HUES64 (cell line): ENCODE results near the gene SGTB.
"Not testable (repeated sequence)": the region's sequence is repeated elsewhere in the genome, so short reads cannot be mapped to it uniquely, and the experiment has no call there.

Experiments used
- H3K27ac ChIP-seq: 2 replicates; pipeline ENCODE4 v1.7.0; 2013; ENCODE audit warnings: low read depth, low read length, inconsistent platforms
- H3K27me3 ChIP-seq: 2 replicates; pipeline ENCODE4 v1.6.1; 2013; ENCODE audit warnings: mild to moderate bottlenecking, low read length; ENCODE audit not compliant: insufficient read depth
- H3K36me3 ChIP-seq: 2 replicates; pipeline ENCODE4 v1.6.1; 2013; ENCODE audit warnings: mild to moderate bottlenecking, low read length; ENCODE audit not compliant: insufficient read depth
- H3K4me1 ChIP-seq: 2 replicates; pipeline ENCODE4 v1.6.1; 2013; ENCODE audit warnings: mild to moderate bottlenecking, low read length, moderate library complexity; ENCODE audit not compliant: insufficient read depth
- H3K4me3 ChIP-seq: 2 replicates; pipeline ENCODE4 v1.5.1; 2013; ENCODE audit warnings: mild to moderate bottlenecking, low read length, moderate library complexity
- H3K9ac ChIP-seq: 2 replicates; pipeline ENCODE4 v1.6.1; 2013; ENCODE audit warnings: mild to moderate bottlenecking, low read depth, low read length
- H3K9me3 ChIP-seq: 2 replicates; pipeline ENCODE4 v1.6.1; 2013; ENCODE audit warnings: low read depth, low read length; ENCODE audit not compliant: insufficient read depth
- WGBS: fragments of 150-250, 120-280 bp; methylation state at CpG from one replicate; pipeline ENCODE4 v1.1.7; 2013; ENCODE audit warnings: missing lambda C conversion rate; 5-methylcytosine and 5-hydroxymethylcytosine counted together

The SGTB gene

DNA sequence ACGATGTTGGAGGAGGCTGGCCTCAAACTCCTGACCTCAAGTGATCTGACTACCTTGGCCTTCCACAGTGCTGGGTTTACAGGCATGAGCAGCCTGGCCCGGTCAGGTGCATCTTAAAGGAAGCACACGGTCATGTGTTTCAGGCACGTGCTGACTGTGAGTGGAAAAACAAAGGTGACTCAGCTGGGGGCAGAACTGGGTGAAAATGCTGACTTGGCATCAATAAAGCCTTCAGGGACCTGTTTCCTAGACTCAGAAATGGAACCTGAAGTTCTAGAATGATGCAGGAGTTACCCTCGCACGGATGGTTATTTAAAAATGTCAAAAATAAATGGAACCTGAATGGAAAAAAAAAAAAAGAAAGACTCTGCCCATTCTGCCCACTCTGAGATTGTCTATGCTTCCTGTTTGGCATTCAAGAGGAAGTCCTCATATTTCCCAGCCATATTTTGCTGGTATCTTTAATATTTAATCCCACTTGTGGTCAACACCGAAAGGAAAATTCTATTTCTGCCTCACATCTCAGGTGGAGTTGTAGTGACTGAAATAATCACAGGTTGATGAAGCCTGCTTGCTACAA, 12.4 kb upstream of the SGTB start:
- WGBS: 89% methylated on average over 6 of the region's 7 CpGs
- not testable (repeated sequence) for H3K4me1 ChIP-seq, H3K9ac ChIP-seq, H3K4me3 ChIP-seq, H3K27ac ChIP-seq, H3K36me3 ChIP-seq, H3K9me3 ChIP-seq, H3K27me3 ChIP-seq

- not testable (repeated sequence) for H3K9ac ChIP-seq, H3K9me3 ChIP-seq, H3K4me3 ChIP-seq, H3K36me3 ChIP-seq, H3K4me1 ChIP-seq, H3K27ac ChIP-seq, H3K27me3 ChIP-seq
- WGBS: 94% methylated on average over 3 of the region's 3 CpGs
Measured at GRCh38 chr5:65732046-65732445, 10.1 kb upstream of the SGTB start.

- H3K9me3 ChIP-seq: no peaks in the 10 kb centered on the region
- no peak overlapping the region for H3K4me3 ChIP-seq
- H3K4me1 ChIP-seq: no peaks in the 10 kb centered on the region; the same call in 1 of the 2 replicates
- no CpG with 5 or more reads among the region's 2 CpGs for WGBS
- H3K9ac ChIP-seq: no peak overlapping the region
- no peak overlapping the region for H3K27ac ChIP-seq
- no peaks in the 10 kb centered on the region; the same call in 1 of the 2 replicates for H3K36me3 ChIP-seq
- H3K27me3 ChIP-seq: no peaks in the 10 kb centered on the region
Measured at GRCh38 chr5:65730910-65731309, 9.0 kb upstream of the SGTB start.

- peaks cover 7% of the 10 kb centered on the region for H3K4me1 ChIP-seq
- WGBS: no CpG with 5 or more reads among the region's 1 CpG
Measured at GRCh38 chr5:65728218-65728617, 6.3 kb upstream of the SGTB start.

DNA sequence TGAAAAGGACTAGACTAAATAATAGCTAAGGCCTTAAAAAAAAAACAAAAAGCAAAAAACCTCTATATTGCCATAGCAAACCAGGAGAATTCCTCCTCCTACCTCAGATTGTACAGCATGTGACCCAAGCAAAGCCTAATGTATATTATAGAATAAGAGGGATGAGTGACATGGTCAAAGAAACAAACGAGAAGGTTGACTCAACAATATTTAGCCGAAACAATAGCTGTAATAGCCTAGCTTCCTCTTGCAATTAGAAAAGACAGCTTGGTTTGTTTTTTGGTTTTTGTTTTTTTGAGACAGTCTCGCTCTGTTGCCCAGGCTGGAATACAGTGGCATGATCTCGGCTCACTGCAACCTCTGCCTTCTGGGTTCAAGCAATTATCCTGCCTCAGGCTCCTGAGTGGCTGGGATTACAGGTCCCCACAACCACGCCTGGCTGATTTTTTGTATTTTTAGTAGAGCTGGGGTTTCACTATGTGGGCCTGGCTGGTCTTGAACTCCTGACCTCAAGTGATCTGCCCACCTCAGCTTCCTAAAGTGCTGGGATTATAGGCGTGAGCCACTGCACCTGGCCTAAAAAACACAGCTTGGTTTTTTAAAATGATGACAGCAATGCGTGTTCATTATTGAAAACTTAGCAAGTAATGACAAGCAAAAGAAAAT, 5.7 kb upstream of the SGTB start:
- 96% methylated on average over 6 of the region's 7 CpGs for WGBS
- Histone ChIP-seq H3K9me3 (no peaks in the 10 kb centered on the region), H3K36me3 (no peaks in the 10 kb centered on the region; the same call in 1 of the 2 replicates), H3K9ac (no peak overlapping the region), H3K4me1 (peaks cover 7% of the 10 kb centered on the region), H3K4me3 (no peak overlapping the region), H3K27ac (no peak overlapping the region), H3K27me3 (no peaks in the 10 kb centered on the region)

More at GRCh38 chr5:65728218-65728617, 6.3 kb upstream of the SGTB start:
- no peak overlapping the region for H3K27ac ChIP-seq
- no peak overlapping the region for H3K4me3 ChIP-seq
- H3K27me3 ChIP-seq: no peaks in the 10 kb centered on the region
- no peak overlapping the region for H3K9ac ChIP-seq
- no peaks in the 10 kb centered on the region; the same call in 1 of the 2 replicates for H3K36me3 ChIP-seq
- no peaks in the 10 kb centered on the region for H3K9me3 ChIP-seq

DNA sequence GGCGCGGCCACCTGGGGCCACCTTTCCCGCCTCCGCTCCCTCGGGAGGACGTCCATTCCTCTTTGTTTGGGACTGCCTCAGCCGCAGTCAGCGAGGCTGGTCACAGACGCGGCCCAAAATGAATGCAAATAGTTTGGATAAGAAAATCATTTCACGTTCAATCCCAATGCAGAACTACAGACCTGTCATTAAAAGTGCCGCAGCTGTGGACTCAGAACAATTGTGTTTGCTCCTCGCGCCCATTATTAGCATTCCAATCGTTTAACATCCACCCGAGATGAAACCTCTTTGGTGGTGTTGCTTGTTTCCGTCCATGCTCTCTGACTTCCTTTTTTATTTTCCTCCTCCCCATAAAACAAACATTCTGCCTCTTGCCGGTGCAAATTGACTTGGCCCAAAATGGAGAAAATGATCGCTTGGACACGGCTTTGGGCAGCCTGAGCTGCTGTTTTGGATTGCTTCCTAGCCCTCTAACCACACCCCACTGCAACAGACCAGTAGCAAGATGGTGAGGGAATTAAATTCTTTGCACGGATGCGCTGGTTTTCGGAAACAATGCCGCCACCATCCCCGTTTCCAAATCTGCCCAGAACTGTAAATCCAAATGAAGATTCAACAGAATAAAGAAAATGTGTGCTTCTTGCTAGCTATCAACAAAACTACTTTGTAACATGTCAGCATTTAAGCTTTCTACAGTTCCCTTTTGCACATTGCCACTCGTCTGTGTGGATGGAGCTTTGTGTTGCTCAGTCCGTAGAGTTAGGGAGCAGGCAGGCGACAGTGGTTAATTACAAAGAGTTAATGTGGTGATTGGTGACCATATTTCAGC, 880 bp upstream of the SGTB start:
- Histone ChIP-seq H3K9ac (peak overlapping the region; percentile 92), H3K4me1 (peaks cover 15% of the 10 kb centered on the region), H3K27ac (peak overlapping the region; percentile 47), H3K36me3 (peaks cover 7% of the 10 kb centered on the region), H3K4me3 (peak overlapping the region; percentile 80), H3K27me3 (no peaks in the 10 kb centered on the region), H3K9me3 (no peaks in the 10 kb centered on the region)
- 1% methylated on average over 28 of the region's 28 CpGs for WGBS

DNA sequence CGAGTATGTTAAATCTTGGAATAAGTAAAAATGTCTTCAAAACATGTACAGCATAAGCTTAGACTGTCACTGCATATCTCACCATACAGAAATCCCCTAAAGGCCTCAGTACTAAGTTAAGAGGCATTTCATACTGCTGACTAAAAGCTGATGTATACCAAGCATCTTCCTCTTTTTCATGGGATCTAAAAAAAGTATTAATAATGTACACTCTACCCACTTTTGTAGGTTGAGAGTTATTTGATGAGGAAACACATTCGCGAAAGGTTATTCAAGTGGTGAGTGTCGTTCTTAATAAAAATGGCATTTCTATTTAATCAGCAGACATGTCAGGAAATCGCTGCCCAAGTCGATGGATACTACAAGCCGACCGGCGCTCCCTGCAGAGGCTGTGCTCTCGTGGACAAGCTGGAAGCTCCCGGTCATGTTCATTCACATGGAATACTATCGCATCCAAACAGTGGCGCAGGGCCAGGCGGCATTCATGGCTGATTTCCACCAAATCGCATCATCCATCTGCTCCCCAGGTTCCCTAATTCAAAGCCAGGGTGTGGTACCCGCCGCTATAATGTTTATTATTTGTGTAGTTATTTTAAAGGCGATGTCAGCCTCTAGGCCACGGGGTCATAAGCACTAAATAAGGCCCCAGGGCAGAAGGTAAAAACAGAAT, 724 bp downstream of the SGTB start:
- peak overlapping the region; percentile 68; the same call in 1 of the 2 replicates for H3K27ac ChIP-seq
- H3K4me3 ChIP-seq: peak overlapping the region; percentile 80
- H3K9me3 ChIP-seq: no peaks in the 10 kb centered on the region
- WGBS: 9% methylated on average over 18 of the region's 19 CpGs
- H3K27me3 ChIP-seq: no peaks in the 10 kb centered on the region
- peaks cover 15% of the 10 kb centered on the region for H3K4me1 ChIP-seq
- peaks cover 22% of the 10 kb centered on the region for H3K36me3 ChIP-seq
- H3K9ac ChIP-seq: peak overlapping the region; percentile 92

DNA sequence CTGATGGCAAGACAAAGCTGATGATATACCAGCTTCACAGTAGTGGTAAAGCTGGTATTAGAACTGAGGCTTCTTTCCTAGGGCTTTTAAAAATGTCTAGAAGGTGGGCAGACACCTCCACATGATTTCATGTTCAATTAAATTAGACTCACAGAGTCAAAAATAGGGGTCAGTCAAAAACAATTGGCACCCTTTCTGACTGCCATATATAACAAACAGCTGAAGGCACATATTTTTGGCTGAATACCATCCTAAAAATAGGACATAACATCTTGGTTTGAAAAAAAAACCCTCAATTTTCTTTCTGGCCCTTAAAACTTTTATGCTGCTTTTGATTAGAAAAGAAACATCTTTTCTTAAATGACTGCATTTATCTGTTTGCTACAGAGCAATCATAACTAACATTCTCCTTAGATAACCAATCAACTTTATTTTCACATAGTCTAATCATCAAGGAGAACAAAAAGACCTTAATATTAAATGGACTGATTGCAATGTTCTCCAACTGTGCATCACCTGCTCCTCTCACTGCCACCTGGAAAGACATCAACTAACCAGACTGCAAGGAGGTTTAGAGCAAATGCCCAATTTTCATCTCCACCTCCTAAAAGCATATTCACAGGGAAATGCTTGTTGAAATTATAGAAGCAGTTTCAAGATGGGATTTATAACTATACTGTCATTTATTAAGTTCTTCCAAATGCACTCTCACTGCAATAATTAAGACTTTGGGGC, 3.2 kb downstream of the SGTB start:
- Histone ChIP-seq H3K9me3 (no peaks in the 10 kb centered on the region), H3K27ac (no peak overlapping the region), H3K4me3 (no peak overlapping the region), H3K27me3 (no peaks in the 10 kb centered on the region), H3K9ac (no peak overlapping the region), H3K4me1 (peaks cover 8% of the 10 kb centered on the region), H3K36me3 (peaks cover 26% of the 10 kb centered on the region)

DNA sequence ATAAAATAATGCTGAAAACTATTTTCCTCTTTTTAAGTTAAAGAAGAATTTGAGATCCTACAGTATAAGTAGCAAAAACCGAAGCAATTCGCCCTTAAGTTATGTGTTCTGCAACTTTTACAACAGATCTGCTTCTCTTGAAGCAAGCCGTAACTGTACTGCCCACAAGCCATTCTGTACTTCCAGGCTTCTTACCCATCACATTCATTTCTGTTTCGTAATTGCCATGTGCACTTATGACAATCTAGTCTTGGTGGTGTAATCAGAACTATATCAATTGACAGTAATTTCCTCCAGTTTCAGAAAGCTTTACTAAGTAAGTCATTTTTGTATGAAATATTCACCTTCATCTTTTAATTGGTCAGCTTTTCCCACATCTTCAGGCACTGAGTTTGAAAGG, 13.8 kb downstream of the SGTB start:
- Histone ChIP-seq H3K36me3 (peaks cover 29% of the 10 kb centered on the region), H3K4me1 (no peaks in the 10 kb centered on the region), H3K9ac (no peak overlapping the region), H3K9me3 (no peaks in the 10 kb centered on the region), H3K4me3 (no peak overlapping the region), H3K27ac (no peak overlapping the region), H3K27me3 (no peaks in the 10 kb centered on the region)
- 96% methylated on average over 4 of the region's 4 CpGs for WGBS

GRCh38 chr5:65707663-65708062, 14.2 kb downstream of the SGTB start:
- no peak overlapping the region for H3K4me3 ChIP-seq
- H3K9ac ChIP-seq: no peak overlapping the region
- H3K27me3 ChIP-seq: no peaks in the 10 kb centered on the region
- no peaks in the 10 kb centered on the region for H3K4me1 ChIP-seq
- no peak overlapping the region for H3K27ac ChIP-seq
- peaks cover 32% of the 10 kb centered on the region for H3K36me3 ChIP-seq
- WGBS: 100% methylated on average over 3 of the region's 4 CpGs
- no peaks in the 10 kb centered on the region for H3K9me3 ChIP-seq
